ENCODE data around the gene LITAF. TPM values are rescaled to one million over a fixed set of nuclear protein-coding genes. Genes with fewer than 3 reads are reported as not detected.
"Not testable (repeated sequence)": the region's sequence is repeated elsewhere in the genome, so short reads cannot be mapped to it uniquely, and the experiment has no call there.

The LITAF gene
- total RNA-seq, 1 donor from 2014 or later, result 121 TPM

DNA sequence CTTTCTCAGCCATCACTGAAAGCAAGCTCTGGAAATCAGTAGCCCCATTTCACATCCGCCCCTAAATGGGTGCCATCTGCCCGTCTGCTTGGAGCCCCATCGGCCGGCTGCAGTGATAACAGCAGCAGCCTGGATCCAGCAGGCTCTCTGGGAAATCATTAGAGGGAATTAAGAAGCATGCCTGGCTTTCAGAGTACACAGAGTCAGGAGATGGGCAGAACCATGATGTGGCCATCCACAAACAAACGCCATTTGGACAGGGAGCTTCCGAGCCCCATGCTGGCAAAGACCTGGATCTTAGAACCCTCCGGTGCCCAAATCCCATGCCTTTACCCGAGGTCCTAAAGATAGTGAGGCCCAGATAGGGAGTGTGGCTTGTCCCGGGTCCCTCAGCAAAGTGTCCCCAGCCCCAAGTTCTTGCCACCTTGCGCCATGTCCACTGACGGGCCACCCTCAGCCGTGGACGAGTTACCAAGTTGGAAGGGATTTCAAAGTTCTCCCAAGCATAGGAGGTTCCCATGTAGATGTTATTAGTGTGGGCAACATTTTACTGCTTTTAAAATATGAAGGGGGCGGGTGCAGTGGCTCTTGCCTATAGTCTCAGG, 1.0 kb upstream of the LITAF start:
- Mint-ChIP-seq H3K4me1 (ENCODE audit: low read depth) (peaks cover 25% of the 10 kb centered on the region), H3K4me3 (ENCODE audit: low read depth) (peak overlapping the region; percentile 87), H3K9me3 (no peaks in the 10 kb centered on the region), H3K27ac (peak overlapping the region; percentile 92), H3K36me3 (ENCODE audit: low read depth) (peaks cover 23% of the 10 kb centered on the region), H3K27me3 (ENCODE audit: low read depth) (peaks cover 4% of the 10 kb centered on the region)
- no peak for DNase-seq (ENCODE audit: low spot score)
- intact Hi-C loops (cut with micrococcal nuclease), result loop anchor here (2.0 to 10.0 kb wide), 3 partner anchors 31 to 713 kb away; partner anchors contain the start of gene CIITA

DNA sequence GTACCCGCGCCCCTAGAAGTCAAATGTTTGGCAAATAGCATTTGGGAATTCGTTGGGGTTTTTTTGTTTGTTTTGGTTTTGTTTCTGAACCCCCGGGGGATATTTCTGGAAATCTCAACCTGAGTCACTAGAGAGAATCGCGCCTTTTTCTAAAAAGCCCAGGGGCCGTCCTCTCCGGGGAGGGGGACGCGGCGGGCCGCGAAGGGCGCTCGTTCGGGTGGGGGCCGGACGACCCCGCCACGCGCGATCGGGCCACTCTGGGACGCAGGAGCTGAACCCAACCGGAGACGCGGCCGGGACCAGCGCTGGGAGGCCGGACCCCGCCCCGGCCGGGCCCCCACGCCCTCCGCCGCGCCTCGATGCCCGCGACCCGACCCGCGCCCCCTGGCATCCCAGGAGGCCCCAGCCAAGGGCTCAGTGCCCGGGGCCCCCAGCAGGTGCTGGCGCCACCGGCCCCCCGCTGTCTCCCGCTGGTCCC, 302 bp downstream of the LITAF start:
- H3K27ac Mint-ChIP-seq, result peak overlapping the region; percentile 89
- intact Hi-C loops (cut with micrococcal nuclease), result loop anchor here (2.0 to 10.0 kb wide), 3 partner anchors 32 to 712 kb away; partner anchors contain the start of gene CIITA
- peaks cover 3% of the 10 kb centered on the region for H3K27me3 Mint-ChIP-seq (ENCODE audit: low read depth)
- peaks cover 37% of the 10 kb centered on the region for H3K4me1 Mint-ChIP-seq (ENCODE audit: low read depth)
- no peaks in the 10 kb centered on the region for H3K9me3 Mint-ChIP-seq
- peak overlapping the region; percentile 90 for H3K4me3 Mint-ChIP-seq (ENCODE audit: low read depth)
- DNase-seq (ENCODE audit: low spot score), result peak; percentile 14
- peaks cover 31% of the 10 kb centered on the region for H3K36me3 Mint-ChIP-seq (ENCODE audit: low read depth)

DNA sequence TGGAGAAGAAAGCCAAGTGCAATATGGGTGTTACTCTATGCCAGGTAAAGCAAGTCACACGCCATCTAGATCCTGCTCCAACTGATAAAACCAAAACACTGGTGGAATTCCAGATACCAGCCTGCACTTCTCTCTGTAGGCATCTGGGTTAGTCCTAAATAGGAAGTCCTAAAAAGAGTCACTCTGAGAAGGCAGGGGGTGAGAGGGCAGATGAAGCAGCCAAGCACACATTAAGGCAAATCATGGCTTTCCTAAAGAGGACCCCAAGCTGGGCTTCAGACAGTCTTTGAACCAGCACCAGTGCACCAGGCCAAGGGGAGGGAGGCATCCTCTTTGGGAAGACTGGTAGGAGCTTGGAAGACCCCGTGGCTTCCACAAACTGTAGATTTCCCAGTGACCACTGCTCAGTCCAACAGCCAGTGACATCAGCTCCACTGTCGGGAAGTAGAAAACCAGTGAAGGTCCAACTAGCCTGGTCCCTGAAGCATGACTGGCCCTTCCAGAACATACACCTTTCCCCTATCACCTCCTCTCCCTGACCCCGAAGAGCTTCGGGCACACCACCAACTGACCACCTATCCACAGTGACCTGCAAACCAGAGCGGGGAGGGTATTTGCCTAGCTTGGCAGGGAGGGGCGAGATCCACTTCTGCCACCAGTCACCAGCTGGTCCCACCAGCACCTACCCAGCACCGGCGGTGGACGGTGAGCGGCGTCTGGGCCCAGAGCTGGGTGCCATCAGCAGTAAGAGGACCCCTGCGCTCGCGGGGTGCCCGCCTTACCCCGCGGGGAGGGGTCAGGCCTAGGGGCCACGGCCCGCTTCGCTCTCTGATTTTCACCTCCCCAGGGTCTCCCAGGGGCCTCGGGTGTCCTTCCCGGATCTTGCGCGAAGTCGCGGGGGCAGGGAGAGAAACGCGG, 1.0 kb downstream of the LITAF start:
- peaks cover 38% of the 10 kb centered on the region for H3K36me3 Mint-ChIP-seq (ENCODE audit: low read depth)
- peak overlapping the region; percentile 89 for H3K27ac Mint-ChIP-seq
- DNase-seq (ENCODE audit: low spot score), result no peak
- no peaks in the 10 kb centered on the region for H3K9me3 Mint-ChIP-seq
- intact Hi-C loops (cut with micrococcal nuclease), result loop anchor here (2.0 to 10.0 kb wide), 3 partner anchors 33 to 711 kb away; partner anchors contain the start of gene CIITA
- peaks cover 43% of the 10 kb centered on the region for H3K4me1 Mint-ChIP-seq (ENCODE audit: low read depth)
- peaks cover 3% of the 10 kb centered on the region for H3K27me3 Mint-ChIP-seq (ENCODE audit: low read depth)
- H3K4me3 Mint-ChIP-seq (ENCODE audit: low read depth), result peak overlapping the region; percentile 90

DNA sequence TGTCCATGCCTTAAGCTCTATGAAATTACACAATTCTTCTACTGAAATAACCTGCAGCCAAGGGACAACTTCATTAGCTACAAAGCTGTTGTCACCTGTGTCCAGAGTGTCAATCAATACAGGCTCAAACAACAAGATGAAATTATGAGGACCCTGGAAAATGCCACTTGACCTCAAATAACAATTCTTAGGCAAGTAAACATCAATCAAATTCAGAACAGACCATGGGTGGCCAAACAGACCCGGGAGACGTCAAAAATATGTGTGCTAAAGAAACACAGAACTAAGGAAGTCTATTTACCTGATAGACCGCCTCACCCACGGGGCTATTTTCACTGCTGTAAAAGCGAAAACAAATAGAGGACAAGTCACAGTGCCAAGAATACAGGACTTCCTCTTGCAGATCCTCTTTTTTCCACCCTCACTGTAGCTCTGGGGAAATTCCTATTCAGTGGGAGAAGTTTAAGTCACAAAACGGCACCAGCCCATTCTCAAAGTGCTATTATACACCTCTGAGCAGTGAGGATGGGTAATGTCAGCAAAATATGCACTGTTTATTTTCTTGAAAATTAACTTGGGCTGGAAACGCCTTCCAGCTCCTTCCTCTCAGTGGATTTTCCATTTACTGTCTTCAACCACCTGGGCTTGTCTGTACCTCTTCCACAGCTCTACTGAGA, 2.7 kb downstream of the LITAF start:
- Mint-ChIP-seq H3K4me1 (ENCODE audit: low read depth) (peaks cover 54% of the 10 kb centered on the region), H3K27me3 (ENCODE audit: low read depth) (peaks cover 3% of the 10 kb centered on the region), H3K9me3 (no peaks in the 10 kb centered on the region), H3K27ac (peak overlapping the region; percentile 84), H3K4me3 (ENCODE audit: low read depth) (peak overlapping the region; percentile 90), H3K36me3 (ENCODE audit: low read depth) (peaks cover 50% of the 10 kb centered on the region)
- intact Hi-C loops (cut with micrococcal nuclease), result loop anchor here (2.0 to 10.0 kb wide), 8 partner anchors 51 to 709 kb away; partner anchors contain the start of genes CIITA, SNN, TXNDC11 and ZC3H7A
- no peak for DNase-seq (ENCODE audit: low spot score)

DNA sequence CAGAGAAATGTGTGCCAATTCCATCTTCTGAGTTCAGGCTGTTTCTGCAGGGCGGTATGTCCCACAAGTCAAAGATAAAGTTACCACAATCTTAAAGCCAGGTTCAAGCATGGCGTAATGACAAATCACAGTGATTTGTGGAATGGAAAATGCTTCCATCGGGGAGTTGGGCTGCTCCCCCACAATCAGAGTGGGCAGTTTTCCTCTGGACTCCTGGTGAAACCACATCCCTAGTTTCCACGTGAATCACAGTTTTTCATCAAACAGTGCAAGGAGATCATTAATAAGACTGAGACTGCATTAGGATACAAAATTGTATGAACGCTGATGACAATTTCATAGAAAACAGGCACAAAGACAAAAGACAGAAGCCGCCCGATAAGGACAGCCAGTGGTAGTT, 3.6 kb downstream of the LITAF start:
- H3K4me1 Mint-ChIP-seq (ENCODE audit: low read depth), result peaks cover 58% of the 10 kb centered on the region
- H3K4me3 Mint-ChIP-seq (ENCODE audit: low read depth), result peak overlapping the region; percentile 71
- peak overlapping the region; percentile 92 for H3K27ac Mint-ChIP-seq

DNA sequence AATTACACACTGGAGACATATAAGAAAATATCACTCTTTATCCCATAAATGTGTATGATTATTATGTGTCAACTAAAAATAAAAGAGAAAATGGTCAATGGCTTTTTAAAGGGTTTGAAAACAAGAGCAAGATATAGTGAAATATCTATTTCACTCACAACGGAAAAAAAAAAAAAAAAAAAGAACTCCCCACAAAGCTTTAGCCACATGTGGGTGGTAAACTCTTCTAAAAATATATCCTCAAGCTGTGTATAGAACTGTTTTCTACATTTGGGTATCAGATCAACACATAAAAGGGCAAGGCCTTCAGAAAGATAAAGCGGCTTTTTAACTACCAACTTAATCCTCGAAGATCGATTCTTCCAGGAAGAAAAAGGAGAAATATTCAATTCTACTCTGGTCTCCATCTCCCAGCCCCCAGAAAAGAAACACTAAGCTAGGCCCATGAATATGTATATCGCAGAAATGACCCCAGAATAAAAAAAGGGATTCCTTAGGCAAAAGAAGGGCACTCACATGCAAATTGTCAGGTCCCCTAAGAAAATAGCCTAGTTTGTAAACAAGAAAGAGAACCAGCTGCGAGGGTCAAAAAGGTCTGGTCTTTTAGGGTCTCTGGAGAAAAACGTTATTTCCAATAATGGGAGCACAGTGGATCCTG, 4.4 kb downstream of the LITAF start:
- no peak for DNase-seq (ENCODE audit: low spot score)
- H3K27me3 Mint-ChIP-seq (ENCODE audit: low read depth), result no peaks in the 10 kb centered on the region
- peak overlapping the region; percentile 92 for H3K27ac Mint-ChIP-seq
- no peaks in the 10 kb centered on the region for H3K9me3 Mint-ChIP-seq
- H3K4me1 Mint-ChIP-seq (ENCODE audit: low read depth), result peaks cover 55% of the 10 kb centered on the region
- H3K4me3 Mint-ChIP-seq (ENCODE audit: low read depth), result peak overlapping the region; percentile 71
- peaks cover 64% of the 10 kb centered on the region for H3K36me3 Mint-ChIP-seq (ENCODE audit: low read depth)
- intact Hi-C loops (cut with micrococcal nuclease), result loop anchor here (1.0 to 10.0 kb wide), 9 partner anchors 22 to 707 kb away; partner anchors contain the start of genes CIITA, SNN, TXNDC11 and ZC3H7A

More for the DNA sequence above, 3.6 kb downstream of the LITAF start:
- Mint-ChIP-seq H3K36me3 (ENCODE audit: low read depth) (peaks cover 57% of the 10 kb centered on the region), H3K9me3 (no peaks in the 10 kb centered on the region), H3K27me3 (ENCODE audit: low read depth) (no peaks in the 10 kb centered on the region)
- intact Hi-C loops (cut with micrococcal nuclease), result loop anchor here (2.0 to 10.0 kb wide), 8 partner anchors 50 to 708 kb away; partner anchors contain the start of genes CIITA, SNN, TXNDC11 and ZC3H7A
- no peak for DNase-seq (ENCODE audit: low spot score)

DNA sequence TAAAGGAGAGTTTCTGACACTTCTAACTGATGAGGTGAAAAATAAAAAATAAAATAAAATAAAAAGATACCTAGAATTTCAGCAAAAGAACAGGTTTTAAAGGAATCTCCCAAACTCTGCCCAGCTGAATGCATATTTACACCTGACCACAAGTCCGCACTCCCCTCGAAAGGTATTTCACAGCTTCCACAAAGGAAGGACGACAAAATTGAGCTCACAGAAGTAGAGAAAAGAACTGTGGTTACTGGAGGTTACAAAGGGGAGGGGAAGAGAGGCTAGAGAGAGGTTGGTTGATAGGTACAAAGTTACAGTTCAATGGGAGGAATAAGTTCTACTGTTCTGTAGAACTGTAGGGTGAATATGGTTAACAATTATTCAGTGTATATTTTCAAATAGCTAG, 5.0 kb downstream of the LITAF start:
- peak overlapping the region; percentile 71 for H3K4me3 Mint-ChIP-seq (ENCODE audit: low read depth)
- intact Hi-C loops (cut with micrococcal nuclease), result loop anchor here (1.0 to 10.0 kb wide), 9 partner anchors 21 to 707 kb away; partner anchors contain the start of genes CIITA, SNN, TXNDC11 and ZC3H7A
- peaks cover 58% of the 10 kb centered on the region for H3K4me1 Mint-ChIP-seq (ENCODE audit: low read depth)
- H3K27ac Mint-ChIP-seq, result peak overlapping the region; percentile 92
- H3K36me3 Mint-ChIP-seq (ENCODE audit: low read depth), result peaks cover 68% of the 10 kb centered on the region
- H3K9me3 Mint-ChIP-seq, result no peaks in the 10 kb centered on the region
- DNase-seq (ENCODE audit: low spot score), result no peak
- H3K27me3 Mint-ChIP-seq (ENCODE audit: low read depth), result no peaks in the 10 kb centered on the region

DNA sequence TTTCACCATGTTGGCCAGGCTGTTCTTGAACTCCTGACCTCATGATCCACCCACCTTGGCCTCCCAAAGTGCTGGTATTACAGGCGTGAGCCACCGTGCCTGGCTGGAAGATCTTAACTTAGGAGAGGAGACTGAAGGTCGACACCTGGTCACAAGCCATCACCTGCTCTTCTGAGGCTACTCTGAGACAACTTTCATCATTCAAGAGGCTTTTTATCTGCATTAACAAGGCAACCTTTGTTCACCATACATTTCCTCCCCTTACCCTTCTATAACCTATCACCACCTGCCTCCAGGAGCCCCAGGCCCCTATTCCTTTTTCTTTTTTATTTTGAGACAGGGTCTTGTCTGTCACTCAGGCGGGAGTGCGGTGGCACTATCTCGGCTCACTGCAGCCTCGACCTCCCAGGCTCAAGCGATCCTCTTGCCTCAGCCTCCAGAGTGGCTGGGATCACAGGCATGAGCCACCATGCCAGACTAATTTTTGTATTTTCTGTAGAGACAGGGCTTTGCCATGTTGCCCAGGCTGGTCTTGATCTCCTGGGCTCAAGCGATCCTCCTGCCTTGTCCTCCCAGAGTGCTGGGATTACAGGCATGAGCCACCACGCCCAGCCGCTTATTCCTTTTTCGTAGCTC, 6.2 kb downstream of the LITAF start:
- Mint-ChIP-seq H3K27ac (peak overlapping the region; percentile 79), H3K9me3 (no peaks in the 10 kb centered on the region), H3K4me3 (ENCODE audit: low read depth) (no peak overlapping the region), H3K36me3 (ENCODE audit: low read depth) (peaks cover 70% of the 10 kb centered on the region), H3K27me3 (ENCODE audit: low read depth) (no peaks in the 10 kb centered on the region), H3K4me1 (ENCODE audit: low read depth) (peaks cover 59% of the 10 kb centered on the region)
- DNase-seq (ENCODE audit: low spot score), result no peak
- intact Hi-C loops (cut with micrococcal nuclease), result loop anchor here (5.0 to 10.0 kb wide), 7 partner anchors 57 to 706 kb away; partner anchors contain the start of genes CIITA, SNN, TXNDC11 and ZC3H7A

DNA sequence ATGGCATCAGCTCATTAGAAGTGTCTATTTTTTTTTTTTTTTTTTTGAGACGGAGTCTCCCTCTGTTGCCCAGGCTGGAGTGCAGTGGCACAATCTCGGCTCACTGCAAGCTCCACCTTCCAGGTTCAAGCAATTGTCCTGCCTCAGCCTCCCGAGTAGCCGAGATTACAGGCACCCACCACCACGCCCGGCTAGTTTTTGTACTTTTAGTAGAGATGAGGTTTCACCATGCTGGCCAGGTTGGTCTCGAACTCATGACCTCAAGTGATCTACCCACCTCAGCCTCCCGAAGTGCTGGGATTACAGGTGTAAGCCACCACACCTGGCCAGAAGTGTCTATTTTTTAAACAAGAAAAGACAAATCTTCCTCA, 9.4 kb downstream of the LITAF start:
- intact Hi-C loops (cut with micrococcal nuclease); H3K9me3 Mint-ChIP-seq; H3K4me3 Mint-ChIP-seq (ENCODE audit: low read depth); H3K27me3 Mint-ChIP-seq (ENCODE audit: low read depth); DNase-seq (ENCODE audit: low spot score); H3K27ac Mint-ChIP-seq: not testable (repeated sequence)
- H3K36me3 Mint-ChIP-seq (ENCODE audit: low read depth), result peaks cover 61% of the 10 kb centered on the region
- peaks cover 46% of the 10 kb centered on the region for H3K4me1 Mint-ChIP-seq (ENCODE audit: low read depth)

DNA sequence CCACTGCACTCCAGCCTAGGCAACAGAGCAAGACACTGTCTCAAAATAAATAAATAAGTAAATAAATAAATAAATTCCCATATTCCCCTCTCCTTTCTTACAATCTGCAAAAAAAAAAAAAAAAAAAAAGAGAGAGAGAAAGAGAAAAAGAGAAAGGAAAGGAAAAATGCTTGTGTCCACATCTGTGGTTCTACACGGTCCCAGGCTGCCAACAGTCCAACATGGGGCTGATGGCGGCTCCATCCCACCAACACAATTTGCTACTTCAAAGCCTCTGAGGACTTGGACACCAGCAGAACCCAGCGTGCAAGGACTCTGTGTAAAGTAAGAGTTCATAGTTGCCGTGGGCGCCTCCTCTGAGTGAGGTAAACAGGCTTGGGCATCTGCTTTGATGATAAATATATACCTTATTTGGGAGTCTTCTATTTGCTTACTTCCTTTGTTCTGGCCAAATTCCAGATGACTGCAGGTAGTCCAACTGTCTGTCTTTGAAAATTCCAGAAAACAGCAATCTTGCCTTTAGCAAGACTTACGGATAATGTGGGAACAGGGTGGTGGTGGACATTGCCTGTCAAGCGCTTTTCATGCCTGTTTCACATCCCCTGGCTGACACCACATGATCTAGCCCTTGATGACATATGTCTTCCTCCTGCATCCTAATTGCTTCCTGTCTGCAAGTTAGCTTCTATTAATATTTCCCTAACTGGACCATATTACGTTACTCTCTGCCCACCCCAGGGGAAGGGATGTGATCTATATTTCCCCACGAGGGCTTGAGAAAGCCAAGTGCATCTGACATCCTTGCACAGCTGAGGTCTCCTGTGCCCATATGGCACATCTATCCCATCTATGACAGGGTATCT, 10.1 kb downstream of the LITAF start:
- no peak for DNase-seq (ENCODE audit: low spot score)
- peaks cover 45% of the 10 kb centered on the region for H3K4me1 Mint-ChIP-seq (ENCODE audit: low read depth)
- no peak overlapping the region for H3K27ac Mint-ChIP-seq
- H3K36me3 Mint-ChIP-seq (ENCODE audit: low read depth), result peaks cover 61% of the 10 kb centered on the region
- intact Hi-C loops (cut with micrococcal nuclease), result no loop called here
- H3K9me3 Mint-ChIP-seq, result no peaks in the 10 kb centered on the region
- no peak overlapping the region for H3K4me3 Mint-ChIP-seq (ENCODE audit: low read depth)
- H3K27me3 Mint-ChIP-seq (ENCODE audit: low read depth), result no peaks in the 10 kb centered on the region

DNA sequence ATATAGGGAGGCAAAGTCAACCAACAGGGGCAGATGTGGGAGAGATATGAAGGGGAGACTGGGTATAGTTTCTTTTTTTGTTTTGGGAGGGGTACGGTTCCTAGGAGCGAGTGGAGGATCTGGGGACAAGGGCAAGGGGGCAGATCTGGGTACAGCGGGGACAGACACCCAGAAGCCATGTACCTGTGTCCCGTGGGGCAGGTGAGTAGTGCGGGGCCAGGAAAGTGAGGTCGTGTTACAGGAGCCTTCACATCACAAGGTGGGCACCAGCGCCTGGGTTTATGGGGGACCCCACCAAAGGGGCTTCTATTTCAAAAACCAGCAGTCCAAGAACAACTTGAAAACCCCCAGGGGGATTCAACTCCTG, 11.5 kb downstream of the LITAF start:
- H3K4me1 Mint-ChIP-seq (ENCODE audit: low read depth), result peaks cover 39% of the 10 kb centered on the region

More for the DNA sequence above, 11.5 kb downstream of the LITAF start:
- DNase-seq (ENCODE audit: low spot score), result no peak
- Mint-ChIP-seq H3K27me3 (ENCODE audit: low read depth) (no peaks in the 10 kb centered on the region), H3K27ac (peak overlapping the region; percentile 64), H3K9me3 (no peaks in the 10 kb centered on the region), H3K4me3 (ENCODE audit: low read depth) (peak overlapping the region; percentile 21), H3K36me3 (ENCODE audit: low read depth) (peaks cover 55% of the 10 kb centered on the region)
- intact Hi-C loops (cut with micrococcal nuclease), result no loop called here

Data from activated T-helper 2 cell treated with anti-CD3 and anti-CD28 coated beads, Interferon-gamma antibody, Interleukin-2, Interleukin-4, amounts not matched to agents 10 μg/mL and 5 μg/mL and 100 μg/mL, durations not matched to agents 14 hours and 24 hours and 36 hours (primary cell).